Heart left ventricle (tissue), 13 donors: ENCODE data around the gene TFF3.

ENCODE experiments used
- POLR2A ChIP-seq, 2 donors: fragments of 450-650 bp; IDR thresholded peaks; one replicate each; pipeline ENCODE4 v1.6.1; 2017; ENCODE audit warnings: antibody characterized with exemption in 2 of 2, mild to moderate bottlenecking in 2 of 2, moderate library complexity in 2 of 2
- TF ChIP-seq, protein P1 (sequence below), 12 donors: fragments of 200-600 bp; sonication (generic) in 4 of 12; IDR thresholded peaks; one replicate each; pipeline versions ENCODE4 v1.5.0 to v1.8.0; 2018 to 2022; ENCODE audit warnings: antibody characterized with exemption in 12 of 12, mild to moderate bottlenecking in 5 of 12
- donor health status: ischemic (EF 13 %, LVEDD 7.1; RV severe dilation, severe dysfunction).
- donor health status: DM: no; HTN: yes; CAD: no.
- donor health status: DM: no; HTN: no; CAD: no.
- donor health status: ischemic (EF 25% LVEDD 6.9; RV normal size, moderate dysfunction).
- donor health status: ischemic (EF 25% LVEDD 5.7; RV mildly dilated, moderate dysfunction).
- donor health status: ischemic (EF 35%, LVEDD 5.7; RV mildly dilated, moderate dysfunction).
- donor health status: nonischemic (EF 11% LVEDD 7.7; RV severe dilation, severe dysfunction).
- donor health status: DM: yes; HTN: yes; CAD: no.
- donor health status: PGD.
- donor health status: ischemic (EF 29% LVEDD 5.4; RV normal size, mild dysfunction).
- donor health status: nonischemic (EF 23%, LVEDD 6.1; RV moderate dilation, normal function).

GRCh38 chr21:42319851-42320572 is 4.8 kb upstream of the TFF3 start:
- TF ChIP-seq, protein P1, sequence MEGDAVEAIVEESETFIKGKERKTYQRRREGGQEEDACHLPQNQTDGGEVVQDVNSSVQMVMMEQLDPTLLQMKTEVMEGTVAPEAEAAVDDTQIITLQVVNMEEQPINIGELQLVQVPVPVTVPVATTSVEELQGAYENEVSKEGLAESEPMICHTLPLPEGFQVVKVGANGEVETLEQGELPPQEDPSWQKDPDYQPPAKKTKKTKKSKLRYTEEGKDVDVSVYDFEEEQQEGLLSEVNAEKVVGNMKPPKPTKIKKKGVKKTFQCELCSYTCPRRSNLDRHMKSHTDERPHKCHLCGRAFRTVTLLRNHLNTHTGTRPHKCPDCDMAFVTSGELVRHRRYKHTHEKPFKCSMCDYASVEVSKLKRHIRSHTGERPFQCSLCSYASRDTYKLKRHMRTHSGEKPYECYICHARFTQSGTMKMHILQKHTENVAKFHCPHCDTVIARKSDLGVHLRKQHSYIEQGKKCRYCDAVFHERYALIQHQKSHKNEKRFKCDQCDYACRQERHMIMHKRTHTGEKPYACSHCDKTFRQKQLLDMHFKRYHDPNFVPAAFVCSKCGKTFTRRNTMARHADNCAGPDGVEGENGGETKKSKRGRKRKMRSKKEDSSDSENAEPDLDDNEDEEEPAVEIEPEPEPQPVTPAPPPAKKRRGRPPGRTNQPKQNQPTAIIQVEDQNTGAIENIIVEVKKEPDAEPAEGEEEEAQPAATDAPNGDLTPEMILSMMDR (IDR thresholded peaks at IDR 0.05) = peak in 3 of 12 donors; percentile 13 to 20 (median 13)
- no peak for TF ChIP-seq POLR2A (IDR thresholded peaks at IDR 0.05)
